ES-I3 (cell line): ENCODE data around the gene REC8.

Source experiments
- H3K36me3 ChIP-seq: 2 replicates; pipeline ENCODE4 v1.6.1; 2013; ENCODE audit warnings: mild to moderate bottlenecking, low read length, control low read depth, moderate library complexity; ENCODE audit not compliant: insufficient read depth
- H3K4me1 ChIP-seq: 2 replicates; pipeline ENCODE4 v1.6.1; 2013; ENCODE audit warnings: mild to moderate bottlenecking, control low read depth, low read length; ENCODE audit not compliant: insufficient read depth
- H3K9ac ChIP-seq: 2 replicates; pipeline ENCODE4 v1.6.1; 2013; ENCODE audit warnings: low read depth, mild to moderate bottlenecking, low read length, moderate library complexity
- H3K9me3 ChIP-seq: 2 replicates; pipeline ENCODE4 v1.6.1; 2013; ENCODE audit warnings: mild to moderate bottlenecking, low read length, moderate library complexity; ENCODE audit not compliant: control insufficient read depth, insufficient read depth

Gene REC8

GRCh38 chr14:24226473-24226872 lies 54.6 kb downstream of the REC8 start:
- Histone ChIP-seq H3K36me3 (no peaks in the 10 kb centered on the region; the same call in none of the 2 replicates), H3K9me3 (no peaks in the 10 kb centered on the region), H3K9ac (no peak overlapping the region), H3K4me1 (no peaks in the 10 kb centered on the region)

GRCh38 chr14:24228902-24229301 lies 57.0 kb downstream of the REC8 start:
- Histone ChIP-seq H3K9ac (no peak overlapping the region), H3K36me3 (no peaks in the 10 kb centered on the region; the same call in none of the 2 replicates), H3K4me1 (no peaks in the 10 kb centered on the region), H3K9me3 (no peaks in the 10 kb centered on the region)
